NCI-H2107 (cell line): ENCODE results near the gene RANBP17.
"Not testable (repeated sequence)": the region's sequence is repeated elsewhere in the genome, so short reads cannot be mapped to it uniquely, and the experiment has no call there.

Source experiments
- DNase-seq: peaks from one replicate; lab custom pipeline; 2025; lab: John Stamatoyannopoulos, UW

Gene RANBP17

GRCh38 chr5:171157276-171157675 is 295.5 kb downstream of the RANBP17 start:
- DNase-seq: no peak

- no peak for DNase-seq
These were observed 296.0 kb downstream of the RANBP17 start for GRCh38 chr5:171157775-171158174.

GRCh38 chr5:171158581-171158980 is 296.8 kb downstream of the RANBP17 start:
- DNase-seq: no peak

GRCh38 chr5:171162165-171162564 is 300.3 kb downstream of the RANBP17 start:
- no peak for DNase-seq

- DNase-seq: no peak
These were observed 300.8 kb downstream of the RANBP17 start for GRCh38 chr5:171162596-171162995.

GRCh38 chr5:171166766-171167165 is 304.9 kb downstream of the RANBP17 start:
- no peak for DNase-seq

- no peak for DNase-seq
These were observed 306.4 kb downstream of the RANBP17 start for GRCh38 chr5:171168171-171168570.

GRCh38 chr5:171174960-171175359 is 313.1 kb downstream of the RANBP17 start:
- DNase-seq: not testable (repeated sequence)

GRCh38 chr5:171175746-171176145 is 313.9 kb downstream of the RANBP17 start:
- DNase-seq: no peak

GRCh38 chr5:171178190-171178589 is 316.4 kb downstream of the RANBP17 start:
- not testable (repeated sequence) for DNase-seq

- DNase-seq: no peak
These were observed 326.2 kb downstream of the RANBP17 start for GRCh38 chr5:171188016-171188415.

GRCh38 chr5:171189442-171189841 is 327.6 kb downstream of the RANBP17 start:
- no peak for DNase-seq

- no peak for DNase-seq
These were observed 330.3 kb downstream of the RANBP17 start for GRCh38 chr5:171192111-171192510.

- DNase-seq: peak; percentile 16
These were observed 339.5 kb downstream of the RANBP17 start for GRCh38 chr5:171201310-171201709.

- DNase-seq: no peak
These were observed 343.6 kb downstream of the RANBP17 start for GRCh38 chr5:171205375-171205774.

GRCh38 chr5:171207256-171207847 is 345.5 kb downstream of the RANBP17 start:
- no peak for DNase-seq

- no peak for DNase-seq
These were observed 360.1 kb downstream of the RANBP17 start for GRCh38 chr5:171221916-171222315.

GRCh38 chr5:171223927-171224326 is 362.1 kb downstream of the RANBP17 start:
- DNase-seq: no peak

GRCh38 chr5:171226096-171226754 is 364.4 kb downstream of the RANBP17 start:
- no peak for DNase-seq

- DNase-seq: no peak
These were observed 365.0 kb downstream of the RANBP17 start for GRCh38 chr5:171226864-171227263.

GRCh38 chr5:171236651-171237050 is 374.8 kb downstream of the RANBP17 start:
- no peak for DNase-seq

- DNase-seq: no peak
These were observed 380.7 kb downstream of the RANBP17 start for GRCh38 chr5:171242521-171242920.

GRCh38 chr5:171246231-171246630 is 384.4 kb downstream of the RANBP17 start:
- DNase-seq: no peak

GRCh38 chr5:171249460-171249859 is 387.6 kb downstream of the RANBP17 start:
- no peak for DNase-seq
